Measurements from ENCODE around the gene SELENOV.

- TF ChIP-seq CTCF (IDR thresholded peaks at IDR 0.05 in 8 of 11, conservative IDR thresholded peaks at IDR 0.05 in 3 of 11), result no peak
- TF ChIP-seq POLR2A (IDR thresholded peaks at IDR 0.05), result no peak
These were observed 33.3 kb upstream of the SELENOV start for GRCh38 chr19:39481676-39482075.
